HepG2 (cell line): ENCODE measurements around the gene DYNC1LI2. TPM values are rescaled to one million over a fixed set of nuclear protein-coding genes. Genes with fewer than 3 reads are reported as not detected.

Experiments used
- ATAC-seq: fragments of 200-7000 bp; cut with Tn5 transposase; 3 replicates; pipeline ENCODE4 v1.9.1; 2020; ENCODE audit warnings: mild to moderate bottlenecking, moderate library complexity
- BruUV-seq: library from RNA; stranded (reverse); fragments of 400-500 nt; replicated peaks from 2 replicates; lab custom pipeline; 2021; lab: Mats Ljungman, UMichigan
- CTCF ChIA-PET: fragments of 300-600 bp; formaldehyde crosslinking; extraction: SDS; loops from one replicate; lab custom pipeline; 2021; ENCODE audit warnings: low total read pairs, inconsistent platforms, low intra/inter-chr PET ratio; lab: Yijun Ruan, JAX
- POLR2A ChIA-PET: fragments of 350-600 bp; sonication (Branson Sonifier 250); formaldehyde crosslinking; loops from one replicate; lab custom pipeline; 2020; ENCODE audit warnings: antibody characterized with exemption, inconsistent platforms; lab: Yijun Ruan, JAX
- DNase-seq: peaks from one replicate; pipeline ENCODE4 v3.0.0-alpha.2; 2015; ENCODE audit warnings: low spot score
- FAIRE-seq: peaks from 3 replicates; lab custom pipeline; 2011; peaks lifted over from hg19 to GRCh38; lab: Jason Lieb, UNC
- H2AFZ ChIP-seq: one replicate; pipeline ENCODE4 v1.6.1; 2011; ENCODE audit warnings: low read length, inconsistent platforms
- H3K27ac ChIP-seq: fragments of 300-600 bp; 3 replicates; pipeline ENCODE4 v1.8.0; 2011; ENCODE audit warnings: mixed run types, mild to moderate bottlenecking, mixed read lengths, low read length, inconsistent platforms; ENCODE audit not compliant: insufficient read depth; ENCODE audit errors: extremely low read length
- H3K27me3 ChIP-seq, 2 experiments: fragments of 200-600 bp in 1 of 2; 2 replicates in 1 of 2; 3 replicates in 1 of 2; pipeline versions ENCODE4 v1.6.0 to v1.8.0; 2011; ENCODE audit warnings: low read length in 2 of 2, mild to moderate bottlenecking in 2 of 2, moderate library complexity in 2 of 2, inconsistent platforms in 1 of 2; ENCODE audit not compliant: insufficient read depth in 2 of 2, control insufficient read depth in 1 of 2
- H3K36me3 ChIP-seq, 2 experiments: fragments of 200-600 bp in 1 of 2; replicated peaks in 1 of 2; 2 replicates in 1 of 2; 3 replicates in 1 of 2; pipeline versions ENCODE4 v1.5.1 to v1.8.0; 2011; ENCODE audit warnings: low read length in 2 of 2, inconsistent platforms in 1 of 2; ENCODE audit not compliant: insufficient read depth in 2 of 2, control insufficient read depth in 1 of 2
- H3K4me1 ChIP-seq: 2 replicates; pipeline ENCODE4 v1.5.1; 2012; ENCODE audit warnings: low read length, inconsistent platforms; ENCODE audit not compliant: insufficient read depth
- H3K4me2 ChIP-seq: 2 replicates; pipeline ENCODE4 v1.6.0; 2011; ENCODE audit warnings: low read depth, low read length, inconsistent platforms
- H3K4me3 ChIP-seq, 3 experiments: fragments of 200-600 bp in 1 of 3; sonication (generic), shearing (Covaris generic) in 1 of 3; replicated peaks in 1 of 3; 2 replicates each; pipeline ENCODE4 v1.5.1; 2011 to 2016; ENCODE audit warnings: low read length in 3 of 3, inconsistent platforms in 2 of 3, low read depth in 2 of 3, mild to moderate bottlenecking in 2 of 3, control low read depth in 1 of 3, mixed read lengths in 1 of 3; ENCODE audit not compliant: insufficient read depth in 1 of 3
- H3K79me2 ChIP-seq: one replicate; pipeline ENCODE4 v1.6.1; 2011; ENCODE audit warnings: low read length, inconsistent platforms; ENCODE audit not compliant: insufficient read depth
- H3K9ac ChIP-seq: 2 replicates; pipeline ENCODE4 v1.6.0; 2011; ENCODE audit warnings: mild to moderate bottlenecking, low read depth, low read length, inconsistent platforms; ENCODE audit not compliant: insufficient read depth
- H3K9me3 ChIP-seq: 2 replicates; pipeline ENCODE4 v1.5.1; 2012; ENCODE audit warnings: mild to moderate bottlenecking, low read length
- H4K20me1 ChIP-seq: 2 replicates; pipeline ENCODE4 v1.6.0; 2011; ENCODE audit warnings: inconsistent platforms, mild to moderate bottlenecking, low read length, moderate library complexity; ENCODE audit not compliant: insufficient read depth
- FOXC1 ChIP-seq: sonication (generic); formaldehyde crosslinking; IDR thresholded peaks from 2 replicates; pipeline ENCODE4 v1.8.0; 2022; ENCODE audit warnings: mild to moderate bottlenecking, missing genetic modification reagents, borderline replicate concordance
- FOXO1 ChIP-seq: sonication (generic); formaldehyde crosslinking; IDR thresholded peaks from 2 replicates; pipeline ENCODE4 v1.4.0; 2020; ENCODE audit warnings: missing genetic modification reagents
- KDM6A ChIP-seq: IDR thresholded peaks from 2 replicates; pipeline ENCODE4 v1.6.1; 2016; ENCODE audit warnings: low read depth
- NCOA2 ChIP-seq: sonication (generic); formaldehyde crosslinking; IDR thresholded peaks from 2 replicates; pipeline ENCODE4 v1.8.0; 2022; ENCODE audit warnings: inconsistent platforms
- ZNF296 ChIP-seq: sonication (generic); formaldehyde crosslinking; conservative IDR thresholded peaks from 2 replicates; pipeline ENCODE4 v1.5.0; 2020; ENCODE audit warnings: mild to moderate bottlenecking, missing genetic modification reagents
- ZNF318 ChIP-seq: sonication (generic); formaldehyde crosslinking; IDR thresholded peaks from 2 replicates; pipeline ENCODE4 v1.4.0; 2020; ENCODE audit warnings: mild to moderate bottlenecking, missing genetic modification reagents
- ZNF777 ChIP-seq: sonication (generic); formaldehyde crosslinking; IDR thresholded peaks from 2 replicates; pipeline ENCODE4 v1.4.0; 2020; ENCODE audit warnings: missing genetic modification reagents
- WGBS: methylation state at CpG from one replicate; pipeline ENCODE4 v1.1.6; 2017; ENCODE audit warnings: low lambda C conversion rate; 5-methylcytosine and 5-hydroxymethylcytosine counted together
- in situ Hi-C: cut with HindIII; loops from 2 replicates; pipeline ENCODE4 v1.10.0; 2017; ENCODE audit warnings: low pct_unique_long_range_greater_than_20kb; ENCODE audit not compliant: extremely low pct_ligation_motif_present
- intact Hi-C: fragments of 100-400 bp; cut with micrococcal nuclease; formaldehyde crosslinking; loops from one replicate; pipeline ENCODE4 v1.10.0; 2022; ENCODE audit not compliant: unreplicated experiment
- polyA plus RNA-seq, 8 experiments: library from polyadenylated mRNA; depleted of rRNA in 3 of 8; stranded (reverse) in 7 of 8; unstranded in 1 of 8; fragments of >200 nt; fragmentation: Illumina TruSeq in 4 of 8; extraction: Trizol in 4 of 8; gene quantifications; 2 replicates each; pipeline versions ENCODE4 v1.2.1 to v1.2.3, GENCODE V29; 2011 to 2016; ENCODE audit warnings: low read depth in 4 of 8, missing spikeins in 1 of 8, mixed read lengths in 1 of 8; ENCODE audit not compliant: insufficient read depth in 1 of 8
- total RNA-seq, 5 experiments: library from RNA; depleted of rRNA; stranded (reverse); fragments of >200 nt; fragmentation: Illumina TruSeq; extraction: Trizol; gene quantifications; 2 replicates each; pipeline ENCODE4 v1.2.3, GENCODE V29; 2016; ENCODE audit warnings: low read depth in 1 of 5
- TF ChIP-seq, protein P1 (sequence below): sonication (generic); formaldehyde crosslinking; IDR thresholded peaks from 2 replicates; pipeline ENCODE4 v1.4.0; 2020; ENCODE audit warnings: low read depth, mild to moderate bottlenecking, missing genetic modification reagents

DYNC1LI2 gene
- total and polyA plus RNA-seq, 2 of the 13 experiments (the other 11 are each of a cell fraction or from before 2014, with no cell fraction given): 65.5 to 135 TPM

DNA sequence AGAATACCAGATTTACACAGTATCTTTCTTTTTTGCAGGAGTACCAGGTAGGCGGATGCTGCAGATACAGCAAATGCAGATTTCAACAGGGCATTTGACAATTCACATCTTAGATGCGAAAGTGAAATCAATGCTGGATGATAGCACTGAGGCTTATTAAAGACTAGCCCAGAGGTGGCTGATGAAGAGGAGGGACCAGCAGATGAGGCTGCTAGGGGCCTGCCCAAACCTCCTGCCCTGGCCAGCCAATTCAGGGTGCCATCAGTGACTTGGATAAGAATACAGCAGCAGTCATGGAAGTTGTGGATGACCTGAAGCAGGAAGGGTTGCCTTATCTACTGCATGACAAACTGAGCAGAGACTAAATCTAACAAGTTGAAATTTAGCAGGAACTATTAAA is 1.5 kb upstream of the DYNC1LI2 start (continued):
- TF ChIP-seq ZNF318 (CRISPR knock-in tag): no peak

DNA sequence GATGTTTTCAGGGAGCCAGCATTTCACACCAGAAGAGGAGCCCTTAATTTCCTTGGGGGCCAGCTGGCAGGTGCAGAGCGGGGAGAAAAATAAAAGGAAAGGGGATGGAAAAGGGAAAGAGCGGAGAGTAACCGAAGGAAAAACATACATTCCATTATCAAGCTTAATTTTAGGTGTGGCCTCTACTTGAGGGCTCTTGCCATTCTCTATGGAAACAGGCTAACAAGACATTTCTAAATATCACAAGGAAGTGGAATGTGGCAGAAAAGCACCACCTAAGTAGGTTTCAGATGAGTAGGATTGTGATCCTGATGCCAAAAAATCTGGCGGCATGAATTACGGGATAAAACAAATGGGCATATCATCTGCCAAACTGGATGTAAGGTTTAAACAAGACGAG is 970 bp upstream of the DYNC1LI2 start:
- peaks cover 12 to 18% of the 10 kb centered on the region in 2 experiments; a peak in 4 of 5 replicates for H3K36me3 ChIP-seq
- peaks cover 57% of the 10 kb centered on the region for H3K4me1 ChIP-seq
- peak overlapping the region; percentile 99 for H3K4me2 ChIP-seq
- ATAC-seq: no peak
- no peak overlapping the region for H3K27ac ChIP-seq
- H3K27me3 ChIP-seq: no peaks in the 10 kb centered on the region; a peak in 1 of 5 replicates
- CTCF ChIA-PET: no interaction called here
- H2AFZ ChIP-seq: peak overlapping the region; percentile 97
- in situ Hi-C loops: no loop called here
- 93% methylated on average over 6 of the region's 6 CpGs for WGBS
- H3K9me3 ChIP-seq: no peaks in the 10 kb centered on the region
- intact Hi-C loops: loop anchor here (10.0 kb wide), 1 partner anchor 92 kb away; the partner anchor contains the start of gene CA7
- no peak for DNase-seq
- no peak for FAIRE-seq
- POLR2A ChIA-PET: interaction anchor here (1.5 kb wide), 3 partner anchors 11 to 121 kb away, joined by 4 to 7 read pairs (median 5); partner anchors contain the start of gene NAE1
- peaks cover 38% of the 10 kb centered on the region for H3K79me2 ChIP-seq
- H3K9ac ChIP-seq: no peak overlapping the region
- BruUV-seq: no TSS peak
- H3K4me3 ChIP-seq: peak overlapping the region in 1 of 3 experiments; percentile 89; a peak in 2 of 6 replicates
- peaks cover 12% of the 10 kb centered on the region; the same call in 1 of the 2 replicates for H4K20me1 ChIP-seq
- TF ChIP-seq KDM6A: no peak
- TF ChIP-seq ZNF296 (CRISPR knock-in tag): no peak
- TF ChIP-seq ZNF777: no peak
- TF ChIP-seq FOXC1 (CRISPR knock-in tag): no peak
- TF ChIP-seq FOXO1 (CRISPR knock-in tag): no peak
- no peak for TF ChIP-seq NCOA2 (CRISPR knock-in tag)
- TF ChIP-seq, protein P1, sequence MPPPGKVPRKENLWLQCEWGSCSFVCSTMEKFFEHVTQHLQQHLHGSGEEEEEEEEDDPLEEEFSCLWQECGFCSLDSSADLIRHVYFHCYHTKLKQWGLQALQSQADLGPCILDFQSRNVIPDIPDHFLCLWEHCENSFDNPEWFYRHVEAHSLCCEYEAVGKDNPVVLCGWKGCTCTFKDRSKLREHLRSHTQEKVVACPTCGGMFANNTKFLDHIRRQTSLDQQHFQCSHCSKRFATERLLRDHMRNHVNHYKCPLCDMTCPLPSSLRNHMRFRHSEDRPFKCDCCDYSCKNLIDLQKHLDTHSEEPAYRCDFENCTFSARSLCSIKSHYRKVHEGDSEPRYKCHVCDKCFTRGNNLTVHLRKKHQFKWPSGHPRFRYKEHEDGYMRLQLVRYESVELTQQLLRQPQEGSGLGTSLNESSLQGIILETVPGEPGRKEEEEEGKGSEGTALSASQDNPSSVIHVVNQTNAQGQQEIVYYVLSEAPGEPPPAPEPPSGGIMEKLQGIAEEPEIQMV (CRISPR knock-in tag): no peak
